ENCODE results near the gene NGB.

Gene NGB

GRCh38 chr14:77249286-77249685 is 21.7 kb downstream of the NGB start:
- Histone ChIP-seq H3K9ac (ENCODE audit: low read length in 2 of 2) (no peak overlapping the region), H3K27ac (ENCODE audit: low read length) (no peak overlapping the region), H3K27me3 (ENCODE audit: control insufficient read depth in 1 of 2, insufficient read depth in 2 of 2, low read length in 2 of 2) (peaks cover 3 to 7% of the 10 kb centered on the region in 2 donors), H3K36me3 (ENCODE audit: control insufficient read depth in 2 of 2, insufficient read depth in 2 of 2, low read length in 2 of 2) (no peaks in the 10 kb centered on the region), H3K9me3 (ENCODE audit: control insufficient read depth in 2 of 2, low read length in 2 of 2) (no peaks in the 10 kb centered on the region), H3K4me1 (ENCODE audit: control insufficient read depth, insufficient read depth, low read length) (no peaks in the 10 kb centered on the region), H3K4me3 (ENCODE audit: low read length in 2 of 2) (no peak overlapping the region)

- no peak overlapping the region for H3K27ac ChIP-seq (ENCODE audit: low read length)
- peaks cover 3 to 7% of the 10 kb centered on the region in 2 donors for H3K27me3 ChIP-seq (ENCODE audit: control insufficient read depth in 1 of 2, insufficient read depth in 2 of 2, low read length in 2 of 2)
- no peaks in the 10 kb centered on the region for H3K9me3 ChIP-seq (ENCODE audit: control insufficient read depth in 2 of 2, low read length in 2 of 2)
- H3K4me3 ChIP-seq (ENCODE audit: low read length in 2 of 2): no peak overlapping the region
- H3K9ac ChIP-seq (ENCODE audit: low read length in 2 of 2): no peak overlapping the region
- no peaks in the 10 kb centered on the region for H3K36me3 ChIP-seq (ENCODE audit: control insufficient read depth in 2 of 2, insufficient read depth in 2 of 2, low read length in 2 of 2)
- H3K4me1 ChIP-seq (ENCODE audit: control insufficient read depth, insufficient read depth, low read length): no peaks in the 10 kb centered on the region
Measured at GRCh38 chr14:77248666-77249065, 22.3 kb downstream of the NGB start.

GRCh38 chr14:77246784-77247183 is 24.2 kb downstream of the NGB start:
- H3K9me3 ChIP-seq (ENCODE audit: control insufficient read depth in 2 of 2, low read length in 2 of 2): no peaks in the 10 kb centered on the region
- no peak overlapping the region for H3K27ac ChIP-seq (ENCODE audit: low read length)
- H3K27me3 ChIP-seq (ENCODE audit: control insufficient read depth in 1 of 2, insufficient read depth in 2 of 2, low read length in 2 of 2): no peaks in the 10 kb centered on the region
- H3K9ac ChIP-seq (ENCODE audit: low read length in 2 of 2): no peak overlapping the region
- H3K4me3 ChIP-seq (ENCODE audit: low read length in 2 of 2): no peak overlapping the region
- H3K36me3 ChIP-seq (ENCODE audit: control insufficient read depth in 2 of 2, insufficient read depth in 2 of 2, low read length in 2 of 2): no peaks in the 10 kb centered on the region
- H3K4me1 ChIP-seq (ENCODE audit: control insufficient read depth, insufficient read depth, low read length): no peaks in the 10 kb centered on the region

- Histone ChIP-seq H3K27me3 (ENCODE audit: control insufficient read depth in 1 of 2, insufficient read depth in 2 of 2, low read length in 2 of 2) (no peaks in the 10 kb centered on the region), H3K4me1 (ENCODE audit: control insufficient read depth, insufficient read depth, low read length) (no peaks in the 10 kb centered on the region), H3K27ac (ENCODE audit: low read length) (no peak overlapping the region), H3K36me3 (ENCODE audit: control insufficient read depth in 2 of 2, insufficient read depth in 2 of 2, low read length in 2 of 2) (no peaks in the 10 kb centered on the region), H3K9ac (ENCODE audit: low read length in 2 of 2) (no peak overlapping the region), H3K4me3 (ENCODE audit: low read length in 2 of 2) (no peak overlapping the region), H3K9me3 (ENCODE audit: control insufficient read depth in 2 of 2, low read length in 2 of 2) (no peaks in the 10 kb centered on the region)
Measured at GRCh38 chr14:77245820-77246219, 25.2 kb downstream of the NGB start.

- H3K4me1 ChIP-seq (ENCODE audit: control insufficient read depth, insufficient read depth, low read length): no peaks in the 10 kb centered on the region
- no peak overlapping the region for H3K4me3 ChIP-seq (ENCODE audit: low read length in 2 of 2)
- no peaks in the 10 kb centered on the region for H3K9me3 ChIP-seq (ENCODE audit: control insufficient read depth in 2 of 2, low read length in 2 of 2)
- H3K27ac ChIP-seq (ENCODE audit: low read length): no peak overlapping the region
- no peak overlapping the region for H3K9ac ChIP-seq (ENCODE audit: low read length in 2 of 2)
- no peaks in the 10 kb centered on the region for H3K36me3 ChIP-seq (ENCODE audit: control insufficient read depth in 2 of 2, insufficient read depth in 2 of 2, low read length in 2 of 2)
- no peaks in the 10 kb centered on the region for H3K27me3 ChIP-seq (ENCODE audit: control insufficient read depth in 1 of 2, insufficient read depth in 2 of 2, low read length in 2 of 2)
Measured at GRCh38 chr14:77243853-77244252, 27.2 kb downstream of the NGB start.

GRCh38 chr14:77242752-77243151 is 28.3 kb downstream of the NGB start:
- no peak overlapping the region for H3K4me3 ChIP-seq (ENCODE audit: low read length in 2 of 2)
- H3K27ac ChIP-seq (ENCODE audit: low read length): no peak overlapping the region
- no peaks in the 10 kb centered on the region for H3K36me3 ChIP-seq (ENCODE audit: control insufficient read depth in 2 of 2, insufficient read depth in 2 of 2, low read length in 2 of 2)
- no peaks in the 10 kb centered on the region for H3K27me3 ChIP-seq (ENCODE audit: control insufficient read depth in 1 of 2, insufficient read depth in 2 of 2, low read length in 2 of 2)
- H3K4me1 ChIP-seq (ENCODE audit: control insufficient read depth, insufficient read depth, low read length): no peaks in the 10 kb centered on the region
- H3K9ac ChIP-seq (ENCODE audit: low read length in 2 of 2): no peak overlapping the region
- no peaks in the 10 kb centered on the region for H3K9me3 ChIP-seq (ENCODE audit: control insufficient read depth in 2 of 2, low read length in 2 of 2)

GRCh38 chr14:77241955-77242354 is 29.1 kb downstream of the NGB start:
- no peak overlapping the region for H3K9ac ChIP-seq (ENCODE audit: low read length in 2 of 2)
- H3K27me3 ChIP-seq (ENCODE audit: control insufficient read depth in 1 of 2, insufficient read depth in 2 of 2, low read length in 2 of 2): no peaks in the 10 kb centered on the region
- no peak overlapping the region for H3K4me3 ChIP-seq (ENCODE audit: low read length in 2 of 2)
- no peaks in the 10 kb centered on the region for H3K4me1 ChIP-seq (ENCODE audit: control insufficient read depth, insufficient read depth, low read length)
- no peak overlapping the region for H3K27ac ChIP-seq (ENCODE audit: low read length)
- no peaks in the 10 kb centered on the region for H3K36me3 ChIP-seq (ENCODE audit: control insufficient read depth in 2 of 2, insufficient read depth in 2 of 2, low read length in 2 of 2)
- no peaks in the 10 kb centered on the region for H3K9me3 ChIP-seq (ENCODE audit: control insufficient read depth in 2 of 2, low read length in 2 of 2)

GRCh38 chr14:77240336-77240915 is 30.6 kb downstream of the NGB start:
- Histone ChIP-seq H3K4me3 (ENCODE audit: low read length in 2 of 2) (no peak overlapping the region), H3K27ac (ENCODE audit: low read length) (no peak overlapping the region), H3K27me3 (ENCODE audit: control insufficient read depth in 1 of 2, insufficient read depth in 2 of 2, low read length in 2 of 2) (no peaks in the 10 kb centered on the region), H3K9ac (ENCODE audit: low read length in 2 of 2) (no peak overlapping the region), H3K9me3 (ENCODE audit: control insufficient read depth in 2 of 2, low read length in 2 of 2) (no peaks in the 10 kb centered on the region), H3K36me3 (ENCODE audit: control insufficient read depth in 2 of 2, insufficient read depth in 2 of 2, low read length in 2 of 2) (no peaks in the 10 kb centered on the region), H3K4me1 (ENCODE audit: control insufficient read depth, insufficient read depth, low read length) (no peaks in the 10 kb centered on the region)

- Histone ChIP-seq H3K4me1 (ENCODE audit: control insufficient read depth, insufficient read depth, low read length) (no peaks in the 10 kb centered on the region), H3K27ac (ENCODE audit: low read length) (no peak overlapping the region), H3K9ac (ENCODE audit: low read length in 2 of 2) (no peak overlapping the region), H3K27me3 (ENCODE audit: control insufficient read depth in 1 of 2, insufficient read depth in 2 of 2, low read length in 2 of 2) (no peaks in the 10 kb centered on the region), H3K9me3 (ENCODE audit: control insufficient read depth in 2 of 2, low read length in 2 of 2) (no peaks in the 10 kb centered on the region), H3K4me3 (ENCODE audit: low read length in 2 of 2) (no peak overlapping the region), H3K36me3 (ENCODE audit: control insufficient read depth in 2 of 2, insufficient read depth in 2 of 2, low read length in 2 of 2) (no peaks in the 10 kb centered on the region)
Measured at GRCh38 chr14:77239412-77239811, 31.6 kb downstream of the NGB start.

GRCh38 chr14:77238996-77239395 is 32.0 kb downstream of the NGB start:
- no peak overlapping the region for H3K27ac ChIP-seq (ENCODE audit: low read length)
- no peaks in the 10 kb centered on the region for H3K27me3 ChIP-seq (ENCODE audit: control insufficient read depth in 1 of 2, insufficient read depth in 2 of 2, low read length in 2 of 2)
- H3K36me3 ChIP-seq (ENCODE audit: control insufficient read depth in 2 of 2, insufficient read depth in 2 of 2, low read length in 2 of 2): no peaks in the 10 kb centered on the region
- no peaks in the 10 kb centered on the region for H3K9me3 ChIP-seq (ENCODE audit: control insufficient read depth in 2 of 2, low read length in 2 of 2)
- no peak overlapping the region for H3K9ac ChIP-seq (ENCODE audit: low read length in 2 of 2)
- no peak overlapping the region for H3K4me3 ChIP-seq (ENCODE audit: low read length in 2 of 2)
- no peaks in the 10 kb centered on the region for H3K4me1 ChIP-seq (ENCODE audit: control insufficient read depth, insufficient read depth, low read length)

- no peaks in the 10 kb centered on the region for H3K9me3 ChIP-seq (ENCODE audit: control insufficient read depth in 2 of 2, low read length in 2 of 2)
- no peaks in the 10 kb centered on the region for H3K27me3 ChIP-seq (ENCODE audit: control insufficient read depth in 1 of 2, insufficient read depth in 2 of 2, low read length in 2 of 2)
- H3K9ac ChIP-seq (ENCODE audit: low read length in 2 of 2): no peak overlapping the region
- H3K36me3 ChIP-seq (ENCODE audit: control insufficient read depth in 2 of 2, insufficient read depth in 2 of 2, low read length in 2 of 2): no peaks in the 10 kb centered on the region
- H3K4me1 ChIP-seq (ENCODE audit: control insufficient read depth, insufficient read depth, low read length): no peaks in the 10 kb centered on the region
- H3K4me3 ChIP-seq (ENCODE audit: low read length in 2 of 2): no peak overlapping the region
- no peak overlapping the region for H3K27ac ChIP-seq (ENCODE audit: low read length)
Measured at GRCh38 chr14:77238356-77238755, 32.6 kb downstream of the NGB start.
